Measurements from ENCODE around the gene SOS1. TPM values are rescaled to one million over a fixed set of nuclear protein-coding genes. Genes with fewer than 3 reads are reported as not detected.

Gene SOS1
- total RNA-seq, 2 donors from 2014 or later = 35.0 to 54.1 TPM

DNA sequence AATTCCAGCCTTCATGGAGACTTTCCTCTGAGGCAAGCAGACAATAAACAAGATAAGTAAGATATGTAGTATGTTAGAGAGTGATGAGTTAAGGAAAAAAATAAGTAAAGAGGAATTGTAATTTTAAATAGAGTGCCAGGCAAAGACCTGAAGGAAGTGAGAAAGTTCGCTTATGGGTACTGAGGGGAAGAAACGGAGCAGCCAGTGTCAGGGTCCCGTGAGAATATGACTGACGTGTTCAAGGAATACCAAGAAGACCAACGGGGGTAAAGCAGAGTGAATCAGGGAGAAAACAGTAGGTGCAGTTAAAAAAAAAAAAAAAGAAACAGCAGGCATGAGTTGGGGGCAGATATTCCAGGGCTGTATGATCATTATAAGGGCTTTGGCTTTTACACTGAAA, 186.1 kb downstream of the SOS1 start:
- WGBS = 73% methylated on average over 5 of the region's 5 CpGs
- Histone ChIP-seq H3K27ac (no peak overlapping the region), H3K9me3 (no peaks in the 10 kb centered on the region), H3K4me1 (replicated peaks) (no peaks in the 10 kb centered on the region), H3K27me3 (replicated peaks; ENCODE audit: insufficient read depth) (no peaks in the 10 kb centered on the region), H3K4me3 (no peak overlapping the region), H3K36me3 (no peaks in the 10 kb centered on the region)
- no peak for DNase-seq (ENCODE audit: low spot score)
- intact Hi-C loops (cut with DNase I) = no loop called here
- TF ChIP-seq POLR2A (IDR thresholded peaks at IDR 0.05) (no peak), POLR2AphosphoS5 (IDR thresholded peaks at IDR 0.05) (no peak)
- TF ChIP-seq, protein P1, sequence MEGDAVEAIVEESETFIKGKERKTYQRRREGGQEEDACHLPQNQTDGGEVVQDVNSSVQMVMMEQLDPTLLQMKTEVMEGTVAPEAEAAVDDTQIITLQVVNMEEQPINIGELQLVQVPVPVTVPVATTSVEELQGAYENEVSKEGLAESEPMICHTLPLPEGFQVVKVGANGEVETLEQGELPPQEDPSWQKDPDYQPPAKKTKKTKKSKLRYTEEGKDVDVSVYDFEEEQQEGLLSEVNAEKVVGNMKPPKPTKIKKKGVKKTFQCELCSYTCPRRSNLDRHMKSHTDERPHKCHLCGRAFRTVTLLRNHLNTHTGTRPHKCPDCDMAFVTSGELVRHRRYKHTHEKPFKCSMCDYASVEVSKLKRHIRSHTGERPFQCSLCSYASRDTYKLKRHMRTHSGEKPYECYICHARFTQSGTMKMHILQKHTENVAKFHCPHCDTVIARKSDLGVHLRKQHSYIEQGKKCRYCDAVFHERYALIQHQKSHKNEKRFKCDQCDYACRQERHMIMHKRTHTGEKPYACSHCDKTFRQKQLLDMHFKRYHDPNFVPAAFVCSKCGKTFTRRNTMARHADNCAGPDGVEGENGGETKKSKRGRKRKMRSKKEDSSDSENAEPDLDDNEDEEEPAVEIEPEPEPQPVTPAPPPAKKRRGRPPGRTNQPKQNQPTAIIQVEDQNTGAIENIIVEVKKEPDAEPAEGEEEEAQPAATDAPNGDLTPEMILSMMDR (IDR thresholded peaks at IDR 0.05) = no peak

DNA sequence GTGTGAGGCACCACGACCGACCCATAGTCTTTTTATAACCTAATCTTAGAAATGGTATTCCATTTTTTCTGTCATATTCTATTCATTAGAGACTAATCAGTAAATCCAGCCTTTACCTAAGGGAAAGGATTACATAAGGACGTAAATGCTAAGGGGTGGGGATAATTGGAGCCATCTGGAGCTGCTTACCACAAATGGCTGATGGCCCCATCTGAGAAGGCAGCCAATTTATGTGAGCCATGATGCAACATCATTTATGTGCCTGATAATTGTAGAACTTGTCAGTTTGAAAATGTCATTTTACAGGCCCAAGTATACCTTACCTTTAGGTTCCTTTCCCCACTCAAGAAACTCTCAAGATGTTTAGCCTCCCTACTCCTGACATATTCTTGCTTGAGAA, 187.2 kb downstream of the SOS1 start:
- H3K36me3 ChIP-seq = no peaks in the 10 kb centered on the region
- no peak overlapping the region for H3K27ac ChIP-seq
- no peak for DNase-seq (ENCODE audit: low spot score)
- no peak overlapping the region for H3K4me3 ChIP-seq
- no peaks in the 10 kb centered on the region for H3K27me3 ChIP-seq (replicated peaks; ENCODE audit: insufficient read depth)
- WGBS = 88% methylated on average over 3 of the region's 3 CpGs
- no peaks in the 10 kb centered on the region for H3K4me1 ChIP-seq (replicated peaks)
- intact Hi-C loops (cut with DNase I) = no loop called here
- H3K9me3 ChIP-seq = no peaks in the 10 kb centered on the region
- TF ChIP-seq POLR2A (IDR thresholded peaks at IDR 0.05) = no peak
- TF ChIP-seq, protein P1 (IDR thresholded peaks at IDR 0.05) = no peak
- no peak for TF ChIP-seq POLR2AphosphoS5 (IDR thresholded peaks at IDR 0.05)

DNA sequence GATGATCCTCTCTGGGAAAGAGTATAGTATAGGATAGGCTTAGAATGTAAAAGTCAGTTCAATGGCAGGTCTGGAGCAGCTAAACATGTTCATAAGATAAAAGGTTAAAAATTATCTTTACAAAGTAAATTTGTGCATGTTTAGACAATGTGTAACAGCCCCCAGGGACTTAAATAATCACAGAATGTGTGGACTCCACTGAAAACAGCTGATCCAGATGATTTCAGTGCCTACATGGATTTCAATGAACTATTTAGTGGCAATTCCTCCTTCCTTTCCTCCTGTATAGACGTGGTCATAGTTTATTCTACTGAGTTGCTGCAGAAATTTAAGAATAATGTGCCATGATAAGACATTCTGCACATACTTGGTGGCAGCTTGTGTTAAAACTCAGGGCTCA, 188.3 kb downstream of the SOS1 start:
- TF ChIP-seq, protein P1 (IDR thresholded peaks at IDR 0.05) = no peak
- no peak for TF ChIP-seq POLR2AphosphoS5 (IDR thresholded peaks at IDR 0.05)
- no peak for TF ChIP-seq POLR2A (IDR thresholded peaks at IDR 0.05)
- DNase-seq (ENCODE audit: low spot score) = no peak
- 57% methylated on average over 1 of the region's 1 CpG for WGBS
- intact Hi-C loops (cut with DNase I) = no loop called here
- Histone ChIP-seq H3K9me3 (no peaks in the 10 kb centered on the region), H3K36me3 (no peaks in the 10 kb centered on the region), H3K27ac (no peak overlapping the region), H3K27me3 (replicated peaks; ENCODE audit: insufficient read depth) (no peaks in the 10 kb centered on the region), H3K4me3 (no peak overlapping the region), H3K4me1 (replicated peaks) (no peaks in the 10 kb centered on the region)

Small RNA genes within 50 kb of the gene (small RNA-seq; reads per million reads assigned to genes)
- gene HSPE1P13 = 0 reads per million in 2 donors
- 0 reads per million in 2 donors for gene RF00019
- gene RN7SL96P = 0 reads per million in 2 donors
- 0 reads per million in 2 donors for gene RNU6-198P

Other genes starting within 250 kb of the SOS1 start
- gene DHX57, start 245.1 kb downstream of the SOS1 start, total RNA-seq = 10 to 100 TPM; 18.5 to 19.0 TPM
- 10 to 100 TPM; 26.1 to 34.2 TPM for gene MORN2, start 245.1 kb downstream of the SOS1 start, total RNA-seq
- 1 to 10 TPM in 1 of 2 donors, under 1 TPM in 1; 0.96 to 2.2 TPM for gene ARHGEF33, start 231.2 kb downstream of the SOS1 start, total RNA-seq
- gene CDKL4, start 122.9 kb upstream of the SOS1 start, total RNA-seq = not detected

Measured in prostate gland (tissue), 2 donors.